K562 (cell line): ENCODE data around the gene LGR6. TPM values are rescaled to one million over a fixed set of nuclear protein-coding genes. Genes with fewer than 3 reads are reported as not detected.

Experiments used
- ARID4B ChIP-seq: sonication (generic); formaldehyde crosslinking; IDR thresholded peaks from 2 replicates; pipeline ENCODE4 v1.8.0; 2022; ENCODE audit warnings: mild to moderate bottlenecking, missing genetic modification reagents
- BRF2 ChIP-seq: IDR thresholded peaks from 3 replicates; pipeline ENCODE4 v1.6.1; 2011; ENCODE audit warnings: borderline replicate concordance, mild to moderate bottlenecking; ENCODE audit not compliant: insufficient read length, insufficient read depth
- CREBBP ChIP-seq: IDR thresholded peaks from one replicate; pipeline ENCODE4 v1.6.1; 2012; ENCODE audit warnings: low read depth, mild to moderate bottlenecking, control low read depth, inconsistent platforms, low read length
- DLX4 ChIP-seq: fragments of 250-450 bp; sonication (Bioruptor Pico); IDR thresholded peaks from 2 replicates; pipeline ENCODE4 v1.6.1; 2021; ENCODE audit warnings: mild to moderate bottlenecking
- EHMT2 ChIP-seq: fragments of 450-650 bp; IDR thresholded peaks from 2 replicates; pipeline ENCODE4 v1.6.1; 2018; ENCODE audit warnings: antibody characterized with exemption
- FOSL1 ChIP-seq: fragments of 200-800 bp; sonication (Bioruptor generic); conservative IDR thresholded peaks from 2 replicates; pipeline ENCODE4 v1.6.1; 2016; ENCODE audit warnings: missing genetic modification characterization, missing compliant biosample characterization
- KDM4B ChIP-seq, 2 experiments: fragments of 450-650 bp in 1 of 2; sonication (generic) in 1 of 2; IDR thresholded peaks; 2 replicates each; pipeline ENCODE4 v1.6.1; 2016 to 2017; ENCODE audit warnings: borderline replicate concordance in 2 of 2, antibody characterized with exemption in 1 of 2, low read depth in 1 of 2, mild to moderate bottlenecking in 1 of 2
- MNT ChIP-seq, 2 experiments: fragments of 450-650 bp; conservative IDR thresholded peaks; 2 replicates each; pipeline ENCODE4 v1.6.1; 2017; ENCODE audit warnings: mild to moderate bottlenecking in 2 of 2, moderate library complexity in 2 of 2
- POLR3A ChIP-seq: IDR thresholded peaks from 2 replicates; pipeline ENCODE4 v1.6.1; 2011; ENCODE audit warnings: borderline replicate concordance, mild to moderate bottlenecking, moderate library complexity; ENCODE audit not compliant: insufficient read length, insufficient read depth; ENCODE audit errors: extremely low read depth
- TFE3 ChIP-seq: fragments of 450-650 bp; formaldehyde crosslinking; IDR thresholded peaks from 2 replicates; pipeline ENCODE4 v1.4.0; 2020; ENCODE audit warnings: mild to moderate bottlenecking, mixed read lengths
- ZBTB2 ChIP-seq: fragments of 450-650 bp; IDR thresholded peaks from 2 replicates; pipeline ENCODE4 v1.6.1; 2016; ENCODE audit warnings: antibody characterized with exemption
- ZNF586 ChIP-seq: fragments of 450-650 bp; formaldehyde crosslinking; conservative IDR thresholded peaks from 2 replicates; pipeline ENCODE4 v1.4.0; 2020; ENCODE audit warnings: mild to moderate bottlenecking, moderate library complexity
- ZSCAN32 ChIP-seq: fragments of 450-650 bp; formaldehyde crosslinking; IDR thresholded peaks from 2 replicates; pipeline ENCODE4 v1.4.0; 2020; ENCODE audit warnings: mild to moderate bottlenecking, moderate library complexity
- polyA plus RNA-seq, 8 experiments: library from polyadenylated mRNA; depleted of rRNA in 4 of 8; stranded (reverse) in 5 of 8; unstranded in 3 of 8; fragments of >200 nt; fragmentation: Nextera tagmentation in 2 of 8; fragmentation: Illumina TruSeq in 1 of 8; extraction: Ambion mirVana in 2 of 8; extraction: Trizol in 1 of 8; gene quantifications; 2 replicates each; pipeline versions ENCODE4 v1.2.1 to v1.2.3, GENCODE V29; 2011 to 2014; ENCODE audit warnings: inconsistent platforms in 1 of 8, missing spikeins in 1 of 8
- total RNA-seq, 7 experiments: library from RNA; depleted of rRNA in 6 of 7; stranded (reverse); fragments of >200 nt in 6 of 7; fragmentation: Illumina TruSeq in 2 of 7; extraction: Trizol in 2 of 7; gene quantifications; 2 replicates each; pipeline versions ENCODE4 v1.2.1 to v1.2.3, GENCODE V29; 2011 to 2021; ENCODE audit warnings: low replicate concordance in 1 of 7

The LGR6 gene
- total and polyA plus RNA-seq, 9 of the 15 experiments (the other 6 are each of a cell fraction or from before 2014, with no cell fraction given): 0.01 to 0.54 (median 0.17) TPM; not detected in 1

GRCh38 chr1:202164271-202165037, 29.1 kb upstream of the LGR6 start (continued):
- no peak for TF ChIP-seq BRF2
- TF ChIP-seq FOSL1 (tag): no peak; the same call in 1 of the 2 replicates
- peak; percentile 69; the same call in 1 of the 2 replicates for TF ChIP-seq ZBTB2
- TF ChIP-seq CREBBP: no peak
- TF ChIP-seq POLR3A: no peak
- no peak for TF ChIP-seq KDM4B (IDR thresholded peaks at IDR 0.05; ENCODE audit: borderline replicate concordance in 2 of 2, low read depth in 1 of 2)
- peak; percentile 59 to 69 for TF ChIP-seq MNT (conservative IDR thresholded peaks at IDR 0.05)
- TF ChIP-seq ZNF586 (CRISPR knock-in tag): no peak
- peak; percentile 44 for TF ChIP-seq ARID4B (CRISPR knock-in tag)
- no peak for TF ChIP-seq DLX4
- no peak for TF ChIP-seq TFE3 (CRISPR knock-in tag)
- TF ChIP-seq EHMT2: 0 out of 2 replicates have a peak, but pooled peaks have one; percentile 20
- TF ChIP-seq ZSCAN32 (CRISPR knock-in tag): no peak
